GM10248 (cell line): ENCODE data around the gene NR5A1.

Source experiments
- CTCF ChIA-PET: fragments of 300-600 bp; sonication (Branson Sonifier 250); formaldehyde crosslinking; extraction: SDS; loops from one replicate; lab custom pipeline; 2021; ENCODE audit warnings: antibody characterized with exemption; lab: Yijun Ruan, JAX
- POLR2A ChIA-PET: fragments of 350-650 bp; sonication (Branson Sonifier 250); formaldehyde crosslinking; extraction: SDS; loops from one replicate; lab custom pipeline; 2020; ENCODE audit warnings: antibody characterized with exemption; lab: Yijun Ruan, JAX
- DNase-seq: peaks from one replicate; pipeline ENCODE4 v3.0.0; 2012; ENCODE audit errors: extremely low spot score
- TF ChIP-seq, protein P1 (sequence below): IDR thresholded peaks from 2 replicates; pipeline ENCODE4 v1.5.1; 2012; ENCODE audit warnings: mild to moderate bottlenecking, low read depth; ENCODE audit errors: extremely low read depth, missing control alignments, control extremely low read depth

Gene NR5A1

DNA sequence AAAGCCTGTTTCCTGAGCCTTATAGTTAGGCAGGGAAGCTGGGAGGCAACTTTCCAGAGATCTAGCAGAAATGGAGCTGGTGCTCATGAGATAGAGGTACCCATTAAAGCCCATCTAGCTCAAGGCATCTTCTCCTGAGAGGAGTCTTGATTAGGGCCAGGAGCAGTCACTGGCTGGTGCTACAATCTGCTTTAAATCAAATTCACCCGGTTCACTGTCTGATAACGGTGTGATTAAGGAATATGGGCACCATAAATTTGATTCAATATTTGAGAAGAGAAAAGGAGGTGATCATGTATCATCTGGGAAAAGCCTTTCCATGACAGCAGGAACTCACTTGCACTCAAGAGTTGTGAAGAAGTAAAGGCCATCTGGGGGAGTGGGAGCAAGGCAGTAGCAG is 23.9 kb upstream of the NR5A1 start:
- ChIA-PET CTCF (interaction anchor here (1.0 kb wide), 2 partner anchors 9 to 112 kb away, joined by 5 read pairs; no protein-coding TSS in a partner anchor), POLR2A (no interaction called here)
- TF ChIP-seq, protein P1, sequence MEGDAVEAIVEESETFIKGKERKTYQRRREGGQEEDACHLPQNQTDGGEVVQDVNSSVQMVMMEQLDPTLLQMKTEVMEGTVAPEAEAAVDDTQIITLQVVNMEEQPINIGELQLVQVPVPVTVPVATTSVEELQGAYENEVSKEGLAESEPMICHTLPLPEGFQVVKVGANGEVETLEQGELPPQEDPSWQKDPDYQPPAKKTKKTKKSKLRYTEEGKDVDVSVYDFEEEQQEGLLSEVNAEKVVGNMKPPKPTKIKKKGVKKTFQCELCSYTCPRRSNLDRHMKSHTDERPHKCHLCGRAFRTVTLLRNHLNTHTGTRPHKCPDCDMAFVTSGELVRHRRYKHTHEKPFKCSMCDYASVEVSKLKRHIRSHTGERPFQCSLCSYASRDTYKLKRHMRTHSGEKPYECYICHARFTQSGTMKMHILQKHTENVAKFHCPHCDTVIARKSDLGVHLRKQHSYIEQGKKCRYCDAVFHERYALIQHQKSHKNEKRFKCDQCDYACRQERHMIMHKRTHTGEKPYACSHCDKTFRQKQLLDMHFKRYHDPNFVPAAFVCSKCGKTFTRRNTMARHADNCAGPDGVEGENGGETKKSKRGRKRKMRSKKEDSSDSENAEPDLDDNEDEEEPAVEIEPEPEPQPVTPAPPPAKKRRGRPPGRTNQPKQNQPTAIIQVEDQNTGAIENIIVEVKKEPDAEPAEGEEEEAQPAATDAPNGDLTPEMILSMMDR, result no peak
- no peak for DNase-seq

DNA sequence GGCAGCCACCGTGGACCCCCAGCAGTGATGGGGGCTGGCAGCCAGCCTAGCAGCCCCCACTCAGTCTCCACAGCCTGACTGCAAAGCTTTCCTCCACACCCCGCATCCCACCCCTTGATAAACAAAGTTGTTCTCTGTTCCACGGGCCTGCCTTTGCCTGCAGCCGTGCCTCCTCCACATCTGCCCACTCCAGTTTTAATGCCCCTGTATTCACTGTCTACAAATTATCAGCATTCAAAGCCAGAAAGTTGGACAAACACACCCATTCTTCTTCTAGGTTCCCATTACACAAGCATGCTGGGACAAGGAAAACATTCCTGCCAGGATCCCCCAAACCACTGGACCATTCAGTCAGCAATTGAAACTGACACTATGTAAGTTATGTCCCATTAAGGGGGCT is 23.0 kb upstream of the NR5A1 start:
- TF ChIP-seq, protein P1, result no peak
- POLR2A ChIA-PET, result no interaction called here
- CTCF ChIA-PET, result no interaction called here
- no peak for DNase-seq

- ChIA-PET CTCF (interaction anchor here (2.8 to 5.3 kb wide), 2 partner anchors 9 to 13 kb away, joined by 11 to 55 read pairs; no protein-coding TSS in a partner anchor), POLR2A (no interaction called here)
- TF ChIP-seq, protein P1, result no peak
- no peak for DNase-seq
Observed at GRCh38 chr9:124527781-124528180, 20.6 kb upstream of the NR5A1 start.

DNA sequence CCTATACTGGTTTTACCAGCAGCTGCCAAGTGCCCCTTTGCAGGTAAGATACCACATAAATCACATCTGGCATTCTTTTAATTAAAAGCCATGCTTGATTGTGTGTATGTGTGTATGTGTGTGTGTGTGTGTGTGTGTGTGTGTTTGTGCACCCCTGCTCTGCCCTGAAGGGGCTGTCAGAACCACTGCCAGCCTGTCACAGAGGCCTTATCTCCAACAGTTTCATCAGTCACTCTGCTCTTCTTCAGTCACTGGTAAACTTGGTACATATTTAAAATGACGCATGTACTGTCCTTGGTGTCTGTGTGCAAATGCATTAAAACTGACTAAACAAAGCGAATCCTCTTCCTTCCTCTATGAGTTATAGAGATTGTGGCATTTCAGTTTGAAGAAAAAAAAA is 19.0 kb upstream of the NR5A1 start:
- no peak for DNase-seq
- POLR2A ChIA-PET, result no interaction called here
- CTCF ChIA-PET, result interaction anchor here (2.8 to 5.3 kb wide), 2 partner anchors 11 to 12 kb away, joined by 11 to 55 read pairs; no protein-coding TSS in a partner anchor
- TF ChIP-seq, protein P1, result no peak

- DNase-seq, result no peak
- ChIA-PET POLR2A (interaction anchor here (0.6 kb wide), 1 partner anchor 121 kb away, joined by 4 read pairs; no protein-coding TSS in a partner anchor), CTCF (interaction anchor here (1.5 to 5.3 kb wide), 2 partner anchors 14 to 24 kb away, joined by 3 to 55 read pairs; no protein-coding TSS in a partner anchor)
- TF ChIP-seq, protein P1, result no peak
Observed at GRCh38 chr9:124522121-124523098, 15.2 kb upstream of the NR5A1 start.

DNA sequence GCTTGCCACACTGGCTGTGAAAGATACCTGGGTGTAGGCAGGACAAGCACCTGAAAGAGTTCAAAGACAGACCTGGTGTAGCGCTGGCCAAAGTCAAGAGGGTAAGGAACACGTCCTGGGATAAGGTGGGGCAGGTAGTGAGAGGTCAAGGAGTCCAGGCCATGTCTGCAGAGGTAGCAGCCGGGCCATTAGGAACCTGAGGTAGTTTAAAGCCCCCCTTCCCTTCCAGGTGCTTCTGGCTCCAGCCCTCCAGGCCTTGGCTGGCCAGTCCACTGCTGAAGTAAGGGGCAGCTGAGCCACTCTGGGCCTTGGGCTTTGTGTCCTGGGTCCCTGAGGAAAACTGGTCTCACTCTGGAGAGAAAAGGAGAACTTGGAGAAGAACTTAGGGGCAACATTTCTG is 13.9 kb upstream of the NR5A1 start:
- ChIA-PET CTCF (interaction anchor here (1.2 kb wide), 2 partner anchors 15 to 17 kb away, joined by 4 to 8 read pairs; no protein-coding TSS in a partner anchor), POLR2A (no interaction called here)
- DNase-seq, result no peak
- TF ChIP-seq, protein P1, result no peak
